GM12874 (cell line): ENCODE data around the gene CRMP1.

Experiments
- TF ChIP-seq, protein P1 (sequence below): IDR thresholded peaks from 2 replicates; pipeline ENCODE4 v1.5.1; 2011; ENCODE audit warnings: low read depth, mild to moderate bottlenecking, control low read depth, low read length, moderate library complexity; ENCODE audit not compliant: insufficient read depth

The CRMP1 gene

DNA sequence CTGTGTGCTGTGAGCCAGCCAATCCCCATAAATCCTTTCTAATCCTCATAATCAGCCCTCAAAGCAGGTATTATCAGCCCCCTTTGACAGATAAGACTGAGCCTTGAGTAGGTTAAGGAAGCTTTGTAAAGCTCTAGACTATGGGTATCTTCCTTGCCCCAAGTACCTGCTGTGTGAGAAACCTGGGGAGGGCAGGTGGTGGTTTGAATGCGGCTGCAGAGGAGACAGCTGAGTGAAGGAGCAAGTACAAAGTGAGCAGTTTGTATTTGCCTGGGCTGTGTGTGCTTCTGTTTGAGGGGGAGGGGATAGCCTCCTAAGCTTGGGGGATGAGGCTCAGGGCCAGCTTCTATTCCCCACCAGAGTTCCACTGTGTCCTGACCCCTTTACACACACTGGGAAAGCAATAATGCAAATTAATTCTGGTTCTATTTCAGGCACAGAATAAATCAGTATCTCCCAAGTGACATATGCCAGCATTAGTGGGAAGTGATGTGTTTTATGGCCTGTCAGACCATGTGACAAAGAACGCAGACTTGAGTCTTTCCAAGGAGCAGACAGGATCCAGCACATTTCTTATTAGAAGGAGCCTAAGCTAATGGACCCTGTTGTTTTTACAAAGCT lies 118.4 kb downstream of the CRMP1 start:
- TF ChIP-seq, protein P1, sequence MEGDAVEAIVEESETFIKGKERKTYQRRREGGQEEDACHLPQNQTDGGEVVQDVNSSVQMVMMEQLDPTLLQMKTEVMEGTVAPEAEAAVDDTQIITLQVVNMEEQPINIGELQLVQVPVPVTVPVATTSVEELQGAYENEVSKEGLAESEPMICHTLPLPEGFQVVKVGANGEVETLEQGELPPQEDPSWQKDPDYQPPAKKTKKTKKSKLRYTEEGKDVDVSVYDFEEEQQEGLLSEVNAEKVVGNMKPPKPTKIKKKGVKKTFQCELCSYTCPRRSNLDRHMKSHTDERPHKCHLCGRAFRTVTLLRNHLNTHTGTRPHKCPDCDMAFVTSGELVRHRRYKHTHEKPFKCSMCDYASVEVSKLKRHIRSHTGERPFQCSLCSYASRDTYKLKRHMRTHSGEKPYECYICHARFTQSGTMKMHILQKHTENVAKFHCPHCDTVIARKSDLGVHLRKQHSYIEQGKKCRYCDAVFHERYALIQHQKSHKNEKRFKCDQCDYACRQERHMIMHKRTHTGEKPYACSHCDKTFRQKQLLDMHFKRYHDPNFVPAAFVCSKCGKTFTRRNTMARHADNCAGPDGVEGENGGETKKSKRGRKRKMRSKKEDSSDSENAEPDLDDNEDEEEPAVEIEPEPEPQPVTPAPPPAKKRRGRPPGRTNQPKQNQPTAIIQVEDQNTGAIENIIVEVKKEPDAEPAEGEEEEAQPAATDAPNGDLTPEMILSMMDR = no peak

DNA sequence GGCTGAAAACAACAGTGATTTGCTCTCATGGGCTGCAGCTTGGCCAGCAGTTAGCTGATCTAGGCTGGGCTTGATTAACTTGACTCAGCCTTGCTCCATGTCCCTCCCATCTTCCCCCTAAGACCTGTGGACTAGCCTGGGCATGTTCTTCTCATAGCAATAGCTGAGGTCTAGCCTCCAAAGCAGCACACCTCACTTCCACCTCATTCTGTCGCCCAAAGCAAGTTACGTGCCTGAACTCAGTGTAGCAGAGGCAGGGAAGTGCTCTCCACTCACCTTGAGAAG lies 119.7 kb downstream of the CRMP1 start:
- TF ChIP-seq, protein P1 = no peak

DNA sequence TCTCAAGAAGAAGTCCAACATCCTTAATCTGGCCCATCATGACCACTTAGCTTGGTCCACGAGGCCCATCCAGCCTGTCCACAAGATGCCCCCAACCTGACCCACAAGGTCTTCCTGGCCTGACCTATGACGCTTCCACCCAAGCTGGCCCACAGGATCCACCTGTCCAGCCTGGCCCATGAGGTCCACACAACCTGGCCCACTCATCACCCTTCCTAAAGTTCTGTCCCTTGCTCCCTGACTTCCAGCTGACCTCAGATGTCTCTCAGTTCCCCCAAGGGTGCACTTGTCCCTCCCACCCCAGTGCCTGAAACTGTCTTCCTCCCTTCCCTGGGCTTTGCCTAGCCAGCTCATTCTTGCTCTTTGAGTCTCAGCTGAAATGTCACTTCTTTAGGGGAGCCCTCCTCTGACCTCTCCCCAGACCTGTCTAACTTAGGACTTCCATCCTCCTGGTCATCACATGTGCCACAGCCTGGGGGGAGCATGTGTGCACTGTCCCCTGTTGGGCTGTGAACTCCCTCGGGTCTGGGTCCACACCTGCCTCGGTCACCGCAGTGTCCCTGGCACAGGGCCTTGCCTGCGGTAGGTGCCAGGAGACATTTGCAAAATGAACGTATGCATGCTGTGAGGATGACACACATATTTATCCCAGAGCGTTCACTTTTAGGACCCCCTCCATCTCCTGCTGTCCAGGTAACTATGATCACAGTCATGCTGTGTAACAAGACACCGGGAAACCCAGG lies 120.2 kb downstream of the CRMP1 start:
- TF ChIP-seq, protein P1 = no peak
